GM23338 (cell line): ENCODE results near the gene PRKCQ. TPM values are rescaled to one million over a fixed set of nuclear protein-coding genes. Genes with fewer than 3 reads are reported as not detected.

Experiments
- ATAC-seq: fragments of 200-7000 bp; cut with Tn5 transposase; 3 replicates; pipeline ENCODE4 v1.9.1; 2020
- DNase-seq: peaks from one replicate; pipeline ENCODE4 v3.0.0-alpha.2; 2015; ENCODE audit warnings: low spot score
- H2AFZ ChIP-seq: fragments of 200-600 bp; sonication (generic); 2 replicates; pipeline ENCODE4 v1.8.0; 2016; ENCODE audit warnings: antibody characterized with exemption, mild to moderate bottlenecking, moderate library complexity
- H3F3A ChIP-seq: fragments of 200-600 bp; sonication (generic); replicated peaks from 2 replicates; pipeline ENCODE4 v1.8.0; 2017; ENCODE audit warnings: antibody characterized with exemption, mixed run types, low read depth
- H3K27ac ChIP-seq: fragments of 200-600 bp; sonication (generic); 2 replicates; pipeline ENCODE4 v1.6.1; 2016; ENCODE audit warnings: low read depth
- H3K27me3 ChIP-seq: fragments of 200-600 bp; sonication (generic); 2 replicates; pipeline ENCODE4 v1.8.0; 2016; ENCODE audit warnings: mild to moderate bottlenecking, mixed run types, moderate library complexity; ENCODE audit not compliant: insufficient read depth
- H3K36me3 ChIP-seq: fragments of 200-600 bp; sonication (generic); 2 replicates; pipeline ENCODE4 v1.8.0; 2016; ENCODE audit warnings: mild to moderate bottlenecking; ENCODE audit not compliant: insufficient read depth
- H3K4me1 ChIP-seq: fragments of 200-600 bp; sonication (generic); 2 replicates; pipeline ENCODE4 v1.8.0; 2016; ENCODE audit warnings: mild to moderate bottlenecking, moderate library complexity; ENCODE audit not compliant: insufficient read depth
- H3K4me2 ChIP-seq: fragments of 200-600 bp; sonication (generic); 2 replicates; pipeline ENCODE4 v1.7.1; 2017; ENCODE audit warnings: mixed run types
- H3K4me3 ChIP-seq: fragments of 200-600 bp; sonication (generic); 2 replicates; pipeline ENCODE4 v1.6.1; 2016; ENCODE audit warnings: mixed run types
- H3K79me2 ChIP-seq: fragments of 200-600 bp; sonication (generic); replicated peaks from 2 replicates; pipeline ENCODE4 v1.8.0; 2017; ENCODE audit warnings: mild to moderate bottlenecking; ENCODE audit not compliant: insufficient read depth
- H3K9me2 ChIP-seq: fragments of 200-600 bp; sonication (generic); 2 replicates; pipeline ENCODE4 v1.8.0; 2017; ENCODE audit not compliant: insufficient read depth
- H4K20me1 ChIP-seq: fragments of 200-600 bp; sonication (generic); replicated peaks from 2 replicates; pipeline ENCODE4 v1.8.0; 2017; ENCODE audit warnings: mild to moderate bottlenecking; ENCODE audit not compliant: insufficient read depth
- H3K27ac Mint-ChIP-seq: 2 replicates; pipeline ENCODE4 v1.8.0; 2020; ENCODE audit warnings: inconsistent platforms, mild to moderate bottlenecking, moderate library complexity, mixed read lengths
- H3K27me3 Mint-ChIP-seq: 3 replicates; pipeline ENCODE4 v1.8.0; 2022; ENCODE audit warnings: low read depth, mild to moderate bottlenecking, moderate library complexity, mixed read lengths, inconsistent platforms; ENCODE audit not compliant: insufficient read depth, poor library complexity
- H3K36me3 Mint-ChIP-seq: 3 replicates; pipeline ENCODE4 v1.8.0; 2021; ENCODE audit warnings: low read depth, mild to moderate bottlenecking, inconsistent platforms, moderate library complexity, mixed read lengths
- H3K4me1 Mint-ChIP-seq: 3 replicates; pipeline ENCODE4 v1.8.0; 2020; ENCODE audit warnings: mild to moderate bottlenecking, inconsistent platforms, mixed read lengths
- H3K4me3 Mint-ChIP-seq: 3 replicates; pipeline ENCODE4 v1.8.0; 2021; ENCODE audit warnings: moderate library complexity, mild to moderate bottlenecking, inconsistent platforms, mixed read lengths
- H3K9me3 Mint-ChIP-seq: 3 replicates; pipeline ENCODE4 v1.8.0; 2020; ENCODE audit warnings: moderate library complexity, mild to moderate bottlenecking, inconsistent platforms, mixed read lengths
- CREB1 ChIP-seq: fragments of 250-450 bp; sonication (Bioruptor Pico); IDR thresholded peaks from 2 replicates; pipeline ENCODE4 v1.5.0; 2020; ENCODE audit warnings: low read depth, mild to moderate bottlenecking, moderate library complexity
- EZH2 ChIP-seq: fragments of 200-600 bp; sonication (generic); IDR thresholded peaks from one replicate; pipeline ENCODE4 v1.8.0; 2017; ENCODE audit warnings: antibody characterized with exemption, mild to moderate bottlenecking, low read depth; ENCODE audit not compliant: unreplicated experiment
- EZH2phosphoT487 ChIP-seq: fragments of 200-600 bp; sonication (generic); IDR thresholded peaks from one replicate; pipeline ENCODE4 v1.8.1; 2018; ENCODE audit warnings: antibody characterized with exemption; ENCODE audit not compliant: unreplicated experiment
- JUNB ChIP-seq: IDR thresholded peaks from one replicate; pipeline ENCODE4 v1.6.1; 2016; ENCODE audit warnings: antibody characterized with exemption; ENCODE audit not compliant: unreplicated experiment
- NANOG ChIP-seq: IDR thresholded peaks from 2 replicates; pipeline ENCODE4 v1.6.1; 2016; ENCODE audit warnings: antibody characterized with exemption, borderline replicate concordance
- POLR2AphosphoS5 ChIP-seq: IDR thresholded peaks from 2 replicates; pipeline ENCODE4 v1.6.1; 2016; ENCODE audit warnings: antibody characterized with exemption, low read depth
- STAT1 ChIP-seq: IDR thresholded peaks from one replicate; pipeline ENCODE4 v1.6.1; 2016; ENCODE audit warnings: antibody characterized with exemption; ENCODE audit not compliant: unreplicated experiment
- ZNF114 ChIP-seq: fragments of 250-450 bp; sonication (Bioruptor Pico); IDR thresholded peaks from 2 replicates; pipeline ENCODE4 v1.5.0; 2020; ENCODE audit warnings: mild to moderate bottlenecking, moderate library complexity
- ZNF331 ChIP-seq: fragments of 250-450 bp; sonication (Bioruptor Pico); IDR thresholded peaks from 2 replicates; pipeline ENCODE4 v1.5.0; 2020; ENCODE audit warnings: low read depth, mild to moderate bottlenecking, moderate library complexity
- polyA plus RNA-seq: library from polyadenylated mRNA; unstranded; fragments of >200 nt; fragmentation: Nextera tagmentation; extraction: Ambion mirVana; gene quantifications from 2 replicates; pipeline ENCODE4 v1.2.1, GENCODE V29; 2016
- total RNA-seq: library from RNA; depleted of rRNA; stranded (reverse); fragments of >200 nt; shearing (Covaris generic); gene quantifications from 2 replicates; pipeline ENCODE4 v1.2.3, GENCODE V29; 2014
- TF ChIP-seq, protein P1 (sequence below): IDR thresholded peaks from 2 replicates; pipeline ENCODE4 v1.6.1; 2016; ENCODE audit warnings: antibody characterized with exemption
- TF ChIP-seq, protein P2 (sequence below), 2 experiments: fragments of 200-600 bp in 1 of 2; sonication (generic) in 1 of 2; conservative IDR thresholded peaks; 2 replicates each; pipeline versions ENCODE4 v1.5.1 to v1.6.1; 2016 to 2017; ENCODE audit warnings: antibody characterized with exemption in 2 of 2, low read depth in 2 of 2, mild to moderate bottlenecking in 2 of 2, moderate library complexity in 1 of 2
- TF ChIP-seq, protein P3 (sequence below): IDR thresholded peaks from one replicate; pipeline ENCODE4 v1.6.1; 2018; ENCODE audit warnings: antibody characterized with exemption; ENCODE audit not compliant: unreplicated experiment

Gene PRKCQ
- total and polyA plus RNA-seq, 2 experiments from 2014 or later = 12.6 to 28.5 TPM

DNA sequence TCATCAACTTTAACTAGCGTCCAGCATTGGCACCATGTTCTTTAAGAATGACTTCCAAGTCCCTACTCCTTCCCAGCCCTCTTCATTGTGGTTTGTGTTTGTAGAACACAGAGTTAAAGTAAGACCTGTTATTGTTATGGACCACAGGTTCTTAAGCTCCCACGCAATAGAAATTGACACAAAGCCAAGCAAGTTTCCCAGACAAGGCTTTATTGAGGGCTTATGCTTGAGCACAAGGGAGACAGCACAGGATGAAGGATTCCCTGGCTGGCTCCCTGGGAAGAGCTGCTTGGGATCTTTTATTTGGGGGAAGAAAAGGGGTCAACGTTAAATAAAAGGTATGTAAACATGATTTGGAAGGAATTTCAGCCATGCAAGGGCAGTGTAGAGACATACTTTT is 44.3 kb upstream of the PRKCQ start (continued):
- no peak for TF ChIP-seq JUNB
- no peak for TF ChIP-seq EZH2
- TF ChIP-seq, protein P1, sequence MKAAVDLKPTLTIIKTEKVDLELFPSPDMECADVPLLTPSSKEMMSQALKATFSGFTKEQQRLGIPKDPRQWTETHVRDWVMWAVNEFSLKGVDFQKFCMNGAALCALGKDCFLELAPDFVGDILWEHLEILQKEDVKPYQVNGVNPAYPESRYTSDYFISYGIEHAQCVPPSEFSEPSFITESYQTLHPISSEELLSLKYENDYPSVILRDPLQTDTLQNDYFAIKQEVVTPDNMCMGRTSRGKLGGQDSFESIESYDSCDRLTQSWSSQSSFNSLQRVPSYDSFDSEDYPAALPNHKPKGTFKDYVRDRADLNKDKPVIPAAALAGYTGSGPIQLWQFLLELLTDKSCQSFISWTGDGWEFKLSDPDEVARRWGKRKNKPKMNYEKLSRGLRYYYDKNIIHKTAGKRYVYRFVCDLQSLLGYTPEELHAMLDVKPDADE = no peak
- TF ChIP-seq, protein P2, sequence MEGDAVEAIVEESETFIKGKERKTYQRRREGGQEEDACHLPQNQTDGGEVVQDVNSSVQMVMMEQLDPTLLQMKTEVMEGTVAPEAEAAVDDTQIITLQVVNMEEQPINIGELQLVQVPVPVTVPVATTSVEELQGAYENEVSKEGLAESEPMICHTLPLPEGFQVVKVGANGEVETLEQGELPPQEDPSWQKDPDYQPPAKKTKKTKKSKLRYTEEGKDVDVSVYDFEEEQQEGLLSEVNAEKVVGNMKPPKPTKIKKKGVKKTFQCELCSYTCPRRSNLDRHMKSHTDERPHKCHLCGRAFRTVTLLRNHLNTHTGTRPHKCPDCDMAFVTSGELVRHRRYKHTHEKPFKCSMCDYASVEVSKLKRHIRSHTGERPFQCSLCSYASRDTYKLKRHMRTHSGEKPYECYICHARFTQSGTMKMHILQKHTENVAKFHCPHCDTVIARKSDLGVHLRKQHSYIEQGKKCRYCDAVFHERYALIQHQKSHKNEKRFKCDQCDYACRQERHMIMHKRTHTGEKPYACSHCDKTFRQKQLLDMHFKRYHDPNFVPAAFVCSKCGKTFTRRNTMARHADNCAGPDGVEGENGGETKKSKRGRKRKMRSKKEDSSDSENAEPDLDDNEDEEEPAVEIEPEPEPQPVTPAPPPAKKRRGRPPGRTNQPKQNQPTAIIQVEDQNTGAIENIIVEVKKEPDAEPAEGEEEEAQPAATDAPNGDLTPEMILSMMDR (conservative IDR thresholded peaks at IDR 0.05; ENCODE audit: low read depth in 2 of 2) = no peak
- TF ChIP-seq, protein P3, sequence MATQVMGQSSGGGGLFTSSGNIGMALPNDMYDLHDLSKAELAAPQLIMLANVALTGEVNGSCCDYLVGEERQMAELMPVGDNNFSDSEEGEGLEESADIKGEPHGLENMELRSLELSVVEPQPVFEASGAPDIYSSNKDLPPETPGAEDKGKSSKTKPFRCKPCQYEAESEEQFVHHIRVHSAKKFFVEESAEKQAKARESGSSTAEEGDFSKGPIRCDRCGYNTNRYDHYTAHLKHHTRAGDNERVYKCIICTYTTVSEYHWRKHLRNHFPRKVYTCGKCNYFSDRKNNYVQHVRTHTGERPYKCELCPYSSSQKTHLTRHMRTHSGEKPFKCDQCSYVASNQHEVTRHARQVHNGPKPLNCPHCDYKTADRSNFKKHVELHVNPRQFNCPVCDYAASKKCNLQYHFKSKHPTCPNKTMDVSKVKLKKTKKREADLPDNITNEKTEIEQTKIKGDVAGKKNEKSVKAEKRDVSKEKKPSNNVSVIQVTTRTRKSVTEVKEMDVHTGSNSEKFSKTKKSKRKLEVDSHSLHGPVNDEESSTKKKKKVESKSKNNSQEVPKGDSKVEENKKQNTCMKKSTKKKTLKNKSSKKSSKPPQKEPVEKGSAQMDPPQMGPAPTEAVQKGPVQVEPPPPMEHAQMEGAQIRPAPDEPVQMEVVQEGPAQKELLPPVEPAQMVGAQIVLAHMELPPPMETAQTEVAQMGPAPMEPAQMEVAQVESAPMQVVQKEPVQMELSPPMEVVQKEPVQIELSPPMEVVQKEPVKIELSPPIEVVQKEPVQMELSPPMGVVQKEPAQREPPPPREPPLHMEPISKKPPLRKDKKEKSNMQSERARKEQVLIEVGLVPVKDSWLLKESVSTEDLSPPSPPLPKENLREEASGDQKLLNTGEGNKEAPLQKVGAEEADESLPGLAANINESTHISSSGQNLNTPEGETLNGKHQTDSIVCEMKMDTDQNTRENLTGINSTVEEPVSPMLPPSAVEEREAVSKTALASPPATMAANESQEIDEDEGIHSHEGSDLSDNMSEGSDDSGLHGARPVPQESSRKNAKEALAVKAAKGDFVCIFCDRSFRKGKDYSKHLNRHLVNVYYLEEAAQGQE = no peak
- TF ChIP-seq CREB1 = no peak
- TF ChIP-seq ZNF114 (CRISPR knock-in tag) = no peak
- no peak for TF ChIP-seq NANOG
- no peak for TF ChIP-seq POLR2AphosphoS5

DNA sequence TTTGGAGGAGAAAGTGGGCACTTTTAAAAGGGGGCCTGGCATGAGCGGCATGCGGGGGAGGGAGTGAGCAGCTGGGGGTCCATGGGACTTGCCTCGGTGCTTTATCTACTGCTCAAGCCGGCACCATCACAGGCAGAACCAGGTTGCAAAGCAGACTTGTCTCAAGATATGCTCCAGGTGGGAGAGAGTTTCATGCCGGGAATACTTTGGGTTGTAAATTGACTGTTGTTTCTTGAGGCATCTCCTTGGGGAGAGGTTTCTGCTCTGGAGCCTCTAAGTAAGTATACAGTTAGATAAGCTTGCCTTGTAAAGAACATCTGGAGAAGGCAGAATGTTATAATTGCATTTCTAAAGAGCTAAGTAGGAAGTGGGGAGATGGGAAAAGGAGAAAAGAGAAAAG is 42.8 kb upstream of the PRKCQ start:
- no peaks in the 10 kb centered on the region for H3K79me2 ChIP-seq
- 0 out of 2 replicates have a peak, but pooled peaks cover 3% of the 10 kb centered on the region for H3K9me2 ChIP-seq
- H3K27ac ChIP-seq = no peak overlapping the region
- peaks cover 36% of the 10 kb centered on the region for H3K4me1 ChIP-seq
- H3K4me2 ChIP-seq = peak overlapping the region; percentile 39; the same call in 1 of the 2 replicates
- no peaks in the 10 kb centered on the region for H4K20me1 ChIP-seq
- H3K36me3 Mint-ChIP-seq = no peaks in the 10 kb centered on the region
- H3F3A ChIP-seq = no peaks in the 10 kb centered on the region; the same call in 1 of the 2 replicates
- 0 out of 2 replicates have a peak overlapping the region, but pooled peaks have one; percentile 25 for H2AFZ ChIP-seq
- H3K4me3 Mint-ChIP-seq = no peak overlapping the region
- no peak overlapping the region for H3K4me3 ChIP-seq
- TF ChIP-seq, protein P3 = no peak
- TF ChIP-seq EZH2phosphoT487 (no peak), STAT1 (no peak), EZH2 (no peak), ZNF331 (CRISPR knock-in tag) (no peak), NANOG (no peak), CREB1 (no peak)
- TF ChIP-seq, protein P1 = no peak
- H3K36me3 ChIP-seq = no peaks in the 10 kb centered on the region
- no peak overlapping the region for H3K27ac Mint-ChIP-seq
- DNase-seq (no peak), ATAC-seq (peak; percentile 30; the same call in 2 of the 3 replicates)
- H3K27me3 Mint-ChIP-seq = peaks cover 9% of the 10 kb centered on the region
- H3K4me1 Mint-ChIP-seq = peaks cover 34% of the 10 kb centered on the region
- H3K27me3 ChIP-seq = no peaks in the 10 kb centered on the region
- no peaks in the 10 kb centered on the region for H3K9me3 Mint-ChIP-seq
